ENCODE measurements around the gene MAPK12.

DNA sequence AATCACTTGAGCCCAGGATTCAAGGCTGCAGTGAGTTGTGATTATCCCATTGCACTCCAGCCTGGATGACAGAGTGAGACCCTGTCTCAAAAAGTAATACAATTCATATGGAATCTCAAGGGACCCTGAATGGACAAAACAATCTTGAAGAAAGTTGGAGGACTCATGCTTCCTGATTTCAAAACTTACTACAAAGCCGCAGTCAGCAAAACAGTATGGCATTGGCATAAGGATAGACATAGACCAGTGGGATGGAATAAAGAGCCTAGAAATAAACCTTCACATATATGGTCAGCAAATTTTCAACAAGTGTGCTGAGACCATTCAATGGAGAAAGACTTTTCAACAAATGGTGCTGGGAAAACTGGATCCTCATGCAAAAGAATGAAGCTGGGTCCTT, 58.2 kb downstream of the MAPK12 start:
- TF ChIP-seq CTCF (IDR thresholded peaks at IDR 0.05) (no peak), POLR2A (IDR thresholded peaks at IDR 0.05) (no peak)

Data from breast epithelium (tissue), 3 donors.